ENCODE results near the gene TGFBR3. TPM values are rescaled to one million over a fixed set of nuclear protein-coding genes. Genes with fewer than 3 reads are reported as not detected.

TGFBR3 gene
- total and polyA plus RNA-seq, 2 of the 13 experiments (the other 11 are each of a cell fraction or from before 2014, with no cell fraction given) = 76.5 to 195 TPM

GRCh38 chr1:91744953-91745639 is 140.9 kb downstream of the TGFBR3 start (continued):
- TF ChIP-seq ZBTB10 (CRISPR knock-in tag; IDR thresholded peaks at IDR 0.05; ENCODE audit: borderline replicate concordance) (peak; percentile 58; the same call in 1 of the 2 replicates), AKNA (CRISPR knock-in tag; IDR thresholded peaks at IDR 0.05; ENCODE audit: borderline replicate concordance) (no peak), ZNF17 (CRISPR knock-in tag; IDR thresholded peaks at IDR 0.05) (no peak), ZNF672 (CRISPR knock-in tag; IDR thresholded peaks at IDR 0.05) (no peak), ZBTB33 (CRISPR knock-in tag; IDR thresholded peaks at IDR 0.05) (no peak), ZNF883 (CRISPR knock-in tag; IDR thresholded peaks at IDR 0.05; ENCODE audit: not compliant biosample characterization) (no peak), SMYD3 (CRISPR knock-in tag; IDR thresholded peaks at IDR 0.05) (no peak), RAD21 (CRISPR knock-in tag; IDR thresholded peaks at IDR 0.05) (peak; percentile 42; the same call in 1 of the 2 replicates), SIN3B (IDR thresholded peaks at IDR 0.05; ENCODE audit: low read length) (no peak), ZNF260 (CRISPR knock-in tag; IDR thresholded peaks at IDR 0.05; ENCODE audit: borderline replicate concordance, low read depth) (no peak), HNF1B (CRISPR knock-in tag; IDR thresholded peaks at IDR 0.05) (no peak), ZKSCAN5 (CRISPR knock-in tag; IDR thresholded peaks at IDR 0.05) (no peak), ZNF652 (CRISPR knock-in tag; IDR thresholded peaks at IDR 0.05; ENCODE audit: borderline replicate concordance, low read depth) (no peak), LRRFIP1 (CRISPR knock-in tag; conservative IDR thresholded peaks at IDR 0.05) (no peak), ZZZ3 (CRISPR knock-in tag; IDR thresholded peaks at IDR 0.05; ENCODE audit: borderline replicate concordance) (no peak)
